Activated naive CD4-positive, alpha-beta T cell treated with anti-CD3 and anti-CD28 coated beads for 36 hours (primary cell): ENCODE data around the gene HAO1. TPM values are rescaled to one million over a fixed set of nuclear protein-coding genes. Genes with fewer than 3 reads are reported as not detected.
A peak's percentile ranks its signal among the peaks of the same experiment; 100 is the strongest.

Experiments
- CTCF ChIA-PET: fragments of 350-600 bp; sonication (Branson Sonifier 250); formaldehyde crosslinking; loops from one replicate; lab custom pipeline; 2021; ENCODE audit warnings: antibody characterized with exemption; lab: Charles Lee
- DNase-seq: peaks from one replicate; pipeline ENCODE4 v3.0.0-alpha.2; 2020
- H3K27ac Mint-ChIP-seq: one replicate; pipeline ENCODE4 v1.8.0; 2021; ENCODE audit warnings: mild to moderate bottlenecking, mixed read lengths
- H3K27me3 Mint-ChIP-seq: one replicate; pipeline ENCODE4 v1.8.0; 2021; ENCODE audit warnings: low read depth, mixed read lengths
- H3K36me3 Mint-ChIP-seq: one replicate; pipeline ENCODE4 v1.8.0; 2021; ENCODE audit warnings: low read depth, mixed read lengths
- H3K4me1 Mint-ChIP-seq: one replicate; pipeline ENCODE4 v1.8.0; 2021; ENCODE audit warnings: low read depth, mixed read lengths
- H3K4me3 Mint-ChIP-seq: one replicate; pipeline ENCODE4 v1.8.0; 2021; ENCODE audit warnings: mild to moderate bottlenecking, moderate library complexity, mixed read lengths
- H3K9me3 Mint-ChIP-seq: one replicate; pipeline ENCODE4 v1.8.0; 2021; ENCODE audit warnings: mixed read lengths
- intact Hi-C: fragments of 100-400 bp; cut with micrococcal nuclease; formaldehyde crosslinking; loops from one replicate; pipeline ENCODE4 v1.15.1; 2023
- total RNA-seq, 2 experiments: library from RNA; stranded (reverse); gene quantifications; one replicate each; pipeline ENCODE4 v1.2.3, GENCODE V29; 2021

The HAO1 gene
- not detected for total RNA-seq

- Mint-ChIP-seq H3K4me1 (no peaks in the 10 kb centered on the region), H3K27ac (no peak within 1 kb of the TSS), H3K9me3 (no peaks in the 10 kb centered on the region), H3K4me3 (no peak within 1 kb of the TSS), H3K27me3 (no peaks in the 10 kb centered on the region), H3K36me3 (no peaks in the 10 kb centered on the region)
- DNase-seq = no peak
- intact Hi-C loops = no loop called here
- CTCF ChIA-PET = no interaction called here
Observed at GRCh38 chr20:7940341-7940740, at the start of gene HAO1. HAO1 (minus strand) TSS chr20:7940458; CDS start chr20:7940422, 36 bp downstream.

GRCh38 chr20:7989379-7989778 is 49.1 kb upstream of the HAO1 start:
- Mint-ChIP-seq H3K36me3 (peaks cover 17% of the 10 kb centered on the region), H3K27me3 (no peaks in the 10 kb centered on the region), H3K27ac (no peak overlapping the region), H3K4me3 (no peak overlapping the region), H3K9me3 (peaks cover 7% of the 10 kb centered on the region), H3K4me1 (no peaks in the 10 kb centered on the region)
- CTCF ChIA-PET = interaction anchor here (0.7 kb wide), 1 partner anchor 1899 kb away, joined by 3 read pairs; no protein-coding TSS in a partner anchor
- no peak for DNase-seq
- intact Hi-C loops = no loop called here

GRCh38 chr20:7985916-7986315 is 45.7 kb upstream of the HAO1 start:
- no peak for DNase-seq
- no peak overlapping the region for H3K27ac Mint-ChIP-seq
- CTCF ChIA-PET = no interaction called here
- H3K9me3 Mint-ChIP-seq = no peaks in the 10 kb centered on the region
- intact Hi-C loops = no loop called here
- peaks cover 4% of the 10 kb centered on the region for H3K4me1 Mint-ChIP-seq
- H3K4me3 Mint-ChIP-seq = no peak overlapping the region
- H3K36me3 Mint-ChIP-seq = peaks cover 19% of the 10 kb centered on the region
- no peaks in the 10 kb centered on the region for H3K27me3 Mint-ChIP-seq

DNA sequence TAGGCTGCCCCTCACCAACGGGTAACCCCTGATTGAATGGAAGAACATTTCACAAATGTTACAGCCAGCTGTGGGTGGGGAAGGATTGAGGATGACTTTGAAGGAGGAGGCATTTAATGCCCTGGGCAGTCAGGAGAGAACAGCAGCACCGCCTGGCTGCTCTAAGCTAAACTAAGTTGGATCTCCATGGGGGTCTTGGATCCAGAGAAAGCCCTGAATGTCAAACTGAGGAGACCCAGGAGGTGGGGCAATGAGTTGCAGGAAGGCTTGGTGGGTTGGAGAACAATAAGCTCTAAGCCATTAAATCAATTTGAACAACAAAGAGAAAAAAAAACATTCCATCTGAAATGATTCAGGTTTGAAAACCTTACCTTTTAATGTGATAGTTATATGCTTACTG is 43.9 kb upstream of the HAO1 start:
- H3K36me3 Mint-ChIP-seq = peaks cover 22% of the 10 kb centered on the region
- DNase-seq = no peak
- no peaks in the 10 kb centered on the region for H3K27me3 Mint-ChIP-seq
- H3K4me3 Mint-ChIP-seq = no peak overlapping the region
- H3K9me3 Mint-ChIP-seq = no peaks in the 10 kb centered on the region
- CTCF ChIA-PET = interaction anchor here (0.6 kb wide), 1 partner anchor 291 kb away, joined by 5 read pairs; no protein-coding TSS in a partner anchor
- H3K4me1 Mint-ChIP-seq = peaks cover 11% of the 10 kb centered on the region
- intact Hi-C loops = loop anchor here (5.0 kb wide), 1 partner anchor 33 kb away; the partner anchor contains the start of gene TMX4
- H3K27ac Mint-ChIP-seq = no peak overlapping the region

DNA sequence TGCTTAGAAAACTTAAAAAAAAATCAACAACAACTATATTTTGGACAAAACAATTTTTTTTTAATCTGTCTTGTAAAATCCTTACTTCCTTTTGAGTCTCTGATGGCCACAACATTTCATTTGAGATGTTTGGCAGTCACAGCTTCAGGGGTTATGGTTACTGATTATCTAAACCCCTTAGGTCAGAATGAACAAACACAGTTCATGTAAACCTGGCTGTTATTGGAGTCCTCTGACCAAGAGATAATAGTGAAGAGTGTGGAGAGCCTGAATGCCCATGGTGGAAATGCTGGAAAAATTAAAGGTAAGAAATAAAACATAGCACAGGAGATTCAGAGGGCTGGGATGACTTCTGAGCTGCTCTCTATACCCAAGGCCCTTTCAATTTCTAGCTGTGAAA is 41.1 kb upstream of the HAO1 start:
- DNase-seq = no peak
- CTCF ChIA-PET = interaction anchor here (0.7 kb wide), 1 partner anchor 1637 kb away, joined by 3 read pairs; no protein-coding TSS in a partner anchor
- intact Hi-C loops = loop anchor here (5.0 kb wide), 1 partner anchor 36 kb away; the partner anchor contains the start of gene TMX4
- Mint-ChIP-seq H3K36me3 (peaks cover 20% of the 10 kb centered on the region), H3K4me3 (no peak overlapping the region), H3K27ac (no peak overlapping the region), H3K9me3 (no peaks in the 10 kb centered on the region), H3K4me1 (peaks cover 11% of the 10 kb centered on the region), H3K27me3 (no peaks in the 10 kb centered on the region)

DNA sequence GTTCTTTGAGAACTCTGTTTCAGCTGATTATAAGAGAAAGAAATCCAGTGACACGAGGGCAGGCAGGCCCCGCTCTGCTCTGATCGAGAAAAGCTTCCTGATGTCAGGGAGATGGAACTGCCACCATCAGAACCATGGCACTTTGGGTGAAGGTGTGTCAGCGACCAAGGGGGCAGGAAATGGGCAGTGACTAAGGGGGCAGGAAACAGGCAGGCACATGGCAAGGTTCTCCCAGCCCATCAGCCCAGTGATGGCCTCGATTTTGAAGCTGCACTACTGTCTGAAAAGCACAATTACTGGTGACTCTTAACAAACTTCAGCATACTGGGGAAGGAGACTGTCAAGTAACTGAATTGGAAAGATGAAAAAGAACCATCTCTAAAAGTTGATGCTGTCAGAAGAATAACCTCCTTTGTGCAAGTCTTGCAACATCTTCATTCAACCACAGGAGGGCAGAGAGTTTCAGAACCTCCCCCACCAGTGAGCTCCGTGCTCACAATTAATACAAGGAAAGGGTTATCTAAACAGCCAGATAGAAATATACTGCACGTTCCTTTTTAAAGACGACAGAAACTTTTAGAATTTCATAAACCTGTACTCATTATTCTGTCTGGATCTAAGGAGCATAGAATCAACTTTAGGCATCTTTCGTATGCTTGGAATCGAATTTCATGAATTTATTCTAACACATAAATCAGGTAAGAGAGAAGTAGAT is 40.2 kb upstream of the HAO1 start:
- Mint-ChIP-seq H3K4me3 (no peak overlapping the region), H3K4me1 (peaks cover 11% of the 10 kb centered on the region), H3K27ac (no peak overlapping the region), H3K27me3 (no peaks in the 10 kb centered on the region), H3K36me3 (peaks cover 17% of the 10 kb centered on the region), H3K9me3 (no peaks in the 10 kb centered on the region)
- peak; percentile 6 for DNase-seq
- intact Hi-C loops = loop anchor here (5.0 kb wide), 1 partner anchor 37 kb away; the partner anchor contains the start of gene TMX4
- CTCF ChIA-PET = interaction anchor here (0.8 kb wide), 1 partner anchor 741 kb away, joined by 4 read pairs; no protein-coding TSS in a partner anchor

- CTCF ChIA-PET = interaction anchor here (1.0 kb wide), 1 partner anchor 42 kb away, joined by 7 read pairs; no protein-coding TSS in a partner anchor
- no peak for DNase-seq
- H3K27me3 Mint-ChIP-seq = no peaks in the 10 kb centered on the region
- H3K4me1 Mint-ChIP-seq = peaks cover 11% of the 10 kb centered on the region
- intact Hi-C loops = no loop called here
- H3K27ac Mint-ChIP-seq = no peak overlapping the region
- no peaks in the 10 kb centered on the region for H3K9me3 Mint-ChIP-seq
- H3K36me3 Mint-ChIP-seq = peaks cover 10% of the 10 kb centered on the region
- H3K4me3 Mint-ChIP-seq = no peak overlapping the region
Observed at GRCh38 chr20:7977709-7978108, 37.5 kb upstream of the HAO1 start.

GRCh38 chr20:7975851-7976414 is 35.7 kb upstream of the HAO1 start:
- H3K4me3 Mint-ChIP-seq = no peak overlapping the region
- intact Hi-C loops = no loop called here
- H3K27ac Mint-ChIP-seq = no peak overlapping the region
- CTCF ChIA-PET = interaction anchor here (1.3 kb wide), 1 partner anchor 68 kb away, joined by 3 read pairs; no protein-coding TSS in a partner anchor
- no peaks in the 10 kb centered on the region for H3K27me3 Mint-ChIP-seq
- H3K36me3 Mint-ChIP-seq = peaks cover 4% of the 10 kb centered on the region
- no peak for DNase-seq
- H3K4me1 Mint-ChIP-seq = peaks cover 8% of the 10 kb centered on the region
- no peaks in the 10 kb centered on the region for H3K9me3 Mint-ChIP-seq

GRCh38 chr20:7974785-7975435 is 34.7 kb upstream of the HAO1 start:
- Mint-ChIP-seq H3K4me1 (no peaks in the 10 kb centered on the region), H3K27ac (no peak overlapping the region), H3K9me3 (no peaks in the 10 kb centered on the region), H3K36me3 (peaks cover under 1% of the 10 kb centered on the region), H3K4me3 (no peak overlapping the region), H3K27me3 (peaks cover 7% of the 10 kb centered on the region)
- DNase-seq = no peak
- intact Hi-C loops = no loop called here
- CTCF ChIA-PET = interaction anchor here (1.3 kb wide), 1 partner anchor 69 kb away, joined by 3 read pairs; no protein-coding TSS in a partner anchor

DNA sequence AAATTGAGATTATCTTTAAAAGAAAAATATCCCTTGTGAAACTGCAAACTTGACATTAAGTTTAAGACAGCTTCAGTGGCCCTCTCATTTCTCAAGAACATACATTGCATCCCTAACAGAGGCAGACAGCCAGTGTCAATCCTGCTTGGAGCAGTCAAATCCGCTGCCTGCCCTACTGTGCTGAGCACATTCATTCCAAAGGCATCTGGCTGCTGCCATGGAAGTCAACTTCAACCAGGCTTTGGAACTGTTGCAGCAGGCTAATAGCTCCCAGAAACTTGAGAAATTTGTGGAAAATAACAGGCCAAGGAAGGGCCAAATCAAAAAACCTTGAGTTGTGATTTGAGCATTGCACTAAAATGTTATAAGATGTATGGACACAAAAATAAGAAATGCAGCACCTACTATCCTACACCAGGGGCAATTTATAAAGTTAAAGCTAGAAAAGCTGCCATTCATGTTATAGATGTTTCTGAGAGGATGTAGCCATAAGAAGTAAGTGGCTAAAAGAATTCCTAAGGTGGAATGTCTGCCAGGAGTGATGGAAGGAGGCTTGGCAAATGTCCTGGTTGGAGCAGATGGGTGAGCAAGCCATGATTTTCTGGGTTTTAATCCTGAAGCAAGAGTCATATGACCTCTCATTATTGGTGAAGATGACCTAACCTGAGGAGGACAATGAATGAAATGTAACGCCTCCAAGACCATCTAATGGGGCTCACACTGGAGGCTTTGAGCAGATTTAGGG is 31.4 kb upstream of the HAO1 start:
- intact Hi-C loops = no loop called here
- peaks cover 7% of the 10 kb centered on the region for H3K27me3 Mint-ChIP-seq
- no peak overlapping the region for H3K27ac Mint-ChIP-seq
- CTCF ChIA-PET = no interaction called here
- H3K4me1 Mint-ChIP-seq = no peaks in the 10 kb centered on the region
- no peaks in the 10 kb centered on the region for H3K36me3 Mint-ChIP-seq
- H3K9me3 Mint-ChIP-seq = no peaks in the 10 kb centered on the region
- H3K4me3 Mint-ChIP-seq = no peak overlapping the region
- DNase-seq = no peak

- Mint-ChIP-seq H3K27ac (no peak overlapping the region), H3K4me3 (no peak overlapping the region), H3K27me3 (peaks cover 10% of the 10 kb centered on the region)
Observed at GRCh38 chr20:7967199-7967844, 27.1 kb upstream of the HAO1 start.

More at GRCh38 chr20:7967199-7967844, 27.1 kb upstream of the HAO1 start:
- Mint-ChIP-seq H3K4me1 (no peaks in the 10 kb centered on the region), H3K9me3 (no peaks in the 10 kb centered on the region), H3K36me3 (no peaks in the 10 kb centered on the region)
- CTCF ChIA-PET = no interaction called here
- no peak for DNase-seq
- intact Hi-C loops = no loop called here
